GDM1 (cell line): ENCODE results near the gene ABCB1.
"Not testable (repeated sequence)": the region's sequence is repeated elsewhere in the genome, so short reads cannot be mapped to it uniquely, and the experiment has no call there.

Experiments used
- DNase-seq: peaks from one replicate; lab custom pipeline; 2025; lab: John Stamatoyannopoulos, UW

Gene ABCB1

DNA sequence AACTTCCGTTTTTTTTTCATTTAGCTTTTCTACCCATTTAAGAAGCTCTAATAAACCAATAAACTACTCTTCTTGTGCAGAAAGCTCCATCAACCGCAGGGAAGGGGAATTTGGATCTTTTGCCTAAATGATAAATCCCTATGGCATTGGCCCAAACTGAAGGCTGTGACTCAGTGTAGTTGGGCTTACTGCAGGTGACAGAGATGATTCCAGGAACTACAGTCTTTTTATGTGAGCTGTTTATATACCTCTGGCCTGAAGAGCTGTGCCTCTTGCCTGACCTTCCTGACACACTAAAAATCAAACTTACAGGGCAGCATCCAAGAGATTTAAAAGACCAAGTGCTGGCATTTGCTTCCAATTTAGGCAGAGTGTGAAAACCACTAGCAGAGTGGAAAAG, 25.2 kb downstream of the ABCB1 start:
- no peak for DNase-seq

- DNase-seq = no peak
Observed at GRCh38 chr7:87574630-87575029, 26.1 kb downstream of the ABCB1 start.

DNA sequence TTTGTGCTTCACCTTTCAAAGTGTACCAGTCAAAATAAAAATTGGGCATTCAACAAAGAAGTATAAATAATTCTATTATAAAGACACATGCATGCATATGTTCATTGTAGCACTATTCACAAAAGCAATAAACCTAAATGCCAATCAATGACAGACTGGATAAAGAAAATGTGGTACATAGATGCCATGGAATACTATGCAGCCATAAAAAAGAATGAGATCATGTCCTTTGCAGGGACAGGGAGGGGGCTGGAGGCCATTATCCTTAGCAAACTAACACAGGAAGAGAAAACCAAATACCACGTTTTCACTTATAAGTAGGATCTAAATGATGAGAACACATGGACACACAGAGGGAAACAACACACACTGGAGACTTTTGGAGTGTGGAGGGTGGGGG, 28.2 kb downstream of the ABCB1 start:
- DNase-seq = not testable (repeated sequence)

GRCh38 chr7:87570178-87570577, 30.5 kb downstream of the ABCB1 start:
- DNase-seq = no peak

DNA sequence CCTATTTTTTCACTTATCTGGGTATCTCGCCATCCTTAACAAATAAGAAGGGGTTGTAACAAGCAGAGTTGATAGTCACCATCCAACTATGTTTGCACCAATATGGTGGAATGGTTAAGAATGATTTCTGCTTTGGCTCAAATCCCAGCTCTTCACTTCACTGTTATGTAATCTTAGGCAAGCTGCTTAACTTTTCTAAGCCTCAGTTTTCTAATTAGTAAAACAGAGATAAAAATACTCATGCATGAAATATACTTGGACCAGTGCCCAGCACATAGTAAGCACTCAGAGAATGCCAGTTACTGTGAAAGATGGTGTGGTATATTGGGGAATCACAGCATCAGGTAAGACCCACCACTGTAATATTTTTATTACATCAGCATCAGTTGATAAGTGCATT, 33.6 kb downstream of the ABCB1 start:
- DNase-seq = no peak

- DNase-seq = no peak
Observed at GRCh38 chr7:87566311-87566900, 34.3 kb downstream of the ABCB1 start.

DNA sequence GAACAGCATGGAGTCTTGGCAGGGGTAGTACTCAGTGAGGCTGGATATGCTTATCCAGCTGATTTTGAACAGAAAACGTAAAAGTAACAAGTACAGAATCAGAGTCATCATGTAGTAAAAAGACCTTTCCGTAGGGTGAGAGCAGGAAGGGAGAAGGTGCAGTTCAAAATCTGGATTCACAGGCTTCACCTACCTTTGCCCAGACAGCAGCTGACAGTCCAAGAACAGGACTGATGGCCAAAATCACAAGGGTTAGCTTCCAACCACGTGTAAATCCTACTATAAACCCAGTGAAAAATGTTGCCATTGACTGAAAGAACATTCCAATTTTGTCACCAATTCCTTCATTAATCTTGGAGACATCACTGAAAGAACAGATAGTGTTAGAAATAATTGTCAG, 34.8 kb downstream of the ABCB1 start:
- DNase-seq = no peak

GRCh38 chr7:87564296-87564963, 36.3 kb downstream of the ABCB1 start:
- DNase-seq = no peak

DNA sequence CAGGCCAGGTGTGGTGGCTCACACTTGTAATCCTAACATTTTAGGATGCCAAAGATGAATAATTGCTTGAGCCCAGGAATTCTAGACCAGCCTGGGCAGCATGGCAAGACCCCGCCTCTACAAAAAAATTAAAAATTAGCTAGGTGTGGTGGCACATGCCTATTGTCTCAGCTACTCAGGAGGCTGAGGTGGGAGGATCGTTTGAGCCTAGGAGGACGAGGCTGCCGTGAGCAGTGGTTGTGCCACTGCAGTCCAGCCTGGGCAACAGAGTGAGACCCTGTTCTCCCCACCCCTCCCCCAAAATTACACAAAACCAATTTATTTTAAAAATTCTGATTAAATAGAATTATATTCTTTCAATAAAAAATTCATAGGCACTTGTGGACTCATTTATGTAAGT, 39.0 kb downstream of the ABCB1 start:
- no peak for DNase-seq

DNA sequence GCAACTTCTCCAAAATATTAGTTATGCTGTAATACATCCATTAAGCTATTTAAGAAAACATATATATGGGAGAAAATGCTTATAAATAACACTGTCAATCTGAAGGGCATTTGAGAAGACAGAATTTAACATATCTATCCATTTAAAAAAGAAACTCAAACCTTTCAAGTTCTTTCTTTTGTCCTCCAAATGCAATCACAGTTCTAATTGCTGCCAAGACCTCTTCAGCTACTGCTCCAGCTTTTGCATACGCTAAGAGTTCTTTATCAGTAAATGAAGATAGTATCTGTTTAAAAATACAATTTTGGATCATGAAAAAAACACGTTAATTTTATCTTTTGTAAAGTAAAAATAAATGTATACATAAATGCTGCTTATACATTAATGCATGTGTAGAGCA, 39.6 kb downstream of the ABCB1 start:
- no peak for DNase-seq

DNA sequence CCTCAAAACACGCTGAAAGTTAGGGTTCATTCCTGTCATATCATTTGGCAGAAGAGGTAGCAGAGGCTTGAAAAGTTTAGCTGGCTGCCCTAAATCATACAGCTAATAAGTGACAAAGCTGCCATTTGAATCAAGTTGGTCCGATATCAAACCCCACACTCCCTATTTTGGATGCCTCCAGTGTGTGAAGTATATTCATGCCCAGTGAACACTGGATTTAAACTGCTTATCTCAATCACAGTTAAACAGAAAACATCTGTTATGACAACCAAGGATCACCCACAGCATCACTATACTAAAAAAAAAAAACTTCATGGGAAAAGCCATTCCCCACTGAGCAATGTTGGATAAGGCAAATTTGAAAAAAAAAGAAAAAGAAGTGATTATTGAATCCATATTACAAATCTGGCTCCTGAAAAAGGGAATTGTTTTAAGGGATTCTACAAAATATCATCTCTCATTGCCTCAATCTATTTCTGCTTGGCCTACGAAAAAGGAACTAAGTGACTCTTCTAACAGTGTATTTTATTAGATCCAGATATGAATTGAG, 48.3 kb downstream of the ABCB1 start:
- no peak for DNase-seq

DNA sequence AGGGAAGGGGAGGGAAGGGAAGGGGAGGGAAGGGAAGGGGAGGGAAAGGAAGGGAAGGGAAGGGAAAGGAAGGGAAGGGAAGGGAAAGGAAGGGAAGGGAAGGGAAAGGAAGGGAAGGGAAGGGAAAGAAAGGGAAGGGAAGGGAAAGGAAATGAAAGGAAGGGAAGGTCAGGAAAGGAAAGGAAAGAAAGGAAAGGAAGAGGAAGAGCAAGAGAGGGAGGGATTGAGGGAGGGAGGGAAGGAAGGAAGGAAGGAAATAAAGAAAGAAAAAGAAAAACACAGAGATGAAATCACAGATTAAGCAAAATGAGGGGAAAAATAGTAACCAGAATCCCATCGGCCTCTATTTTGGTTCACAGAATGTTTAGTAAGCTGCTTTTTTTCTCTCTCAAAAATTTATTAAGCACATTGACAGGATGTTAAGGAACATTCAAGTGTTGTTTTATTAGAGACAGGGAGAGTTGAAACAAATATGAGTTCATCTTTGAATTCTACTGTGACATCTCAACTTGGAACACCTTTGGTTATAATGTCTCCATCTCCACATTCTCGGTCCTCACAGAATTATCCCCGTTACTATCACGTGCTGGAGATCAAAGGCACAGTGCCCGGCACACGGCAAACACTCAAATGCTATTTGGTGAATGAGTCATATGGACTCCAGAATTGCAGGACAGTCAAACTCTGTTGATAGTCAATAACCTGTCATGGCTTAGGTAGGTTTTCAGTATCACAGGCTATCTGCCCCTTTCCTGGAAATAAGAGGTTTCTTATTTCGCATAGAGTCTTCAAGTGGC, 52.4 kb downstream of the ABCB1 start:
- no peak for DNase-seq

- DNase-seq = no peak
Observed at GRCh38 chr7:87545760-87546159, 54.9 kb downstream of the ABCB1 start.

DNA sequence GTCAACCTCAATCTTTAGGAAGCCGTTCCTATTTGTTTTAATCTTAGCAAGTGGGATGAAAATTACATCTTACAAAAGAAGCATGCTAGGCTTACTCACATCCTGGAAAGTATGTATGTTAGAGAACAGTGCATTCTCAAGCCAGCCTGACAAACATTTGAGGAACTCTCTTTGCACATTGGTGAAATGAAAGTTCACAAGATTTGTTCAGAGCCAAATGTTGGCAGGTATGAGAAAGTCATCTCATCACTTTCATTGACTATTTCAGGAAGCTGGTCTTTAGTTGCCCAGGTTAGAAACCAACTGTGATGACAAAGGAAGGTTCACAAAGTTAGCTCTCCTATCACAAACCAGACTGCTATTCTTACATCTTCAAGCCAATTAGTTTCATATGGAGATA, 57.1 kb downstream of the ABCB1 start:
- no peak for DNase-seq

- DNase-seq = no peak
Observed at GRCh38 chr7:87541648-87542047, 59.0 kb downstream of the ABCB1 start.

GRCh38 chr7:87538052-87538451, 62.6 kb downstream of the ABCB1 start:
- no peak for DNase-seq

GRCh38 chr7:87534072-87534471, 66.6 kb downstream of the ABCB1 start:
- DNase-seq = no peak

DNA sequence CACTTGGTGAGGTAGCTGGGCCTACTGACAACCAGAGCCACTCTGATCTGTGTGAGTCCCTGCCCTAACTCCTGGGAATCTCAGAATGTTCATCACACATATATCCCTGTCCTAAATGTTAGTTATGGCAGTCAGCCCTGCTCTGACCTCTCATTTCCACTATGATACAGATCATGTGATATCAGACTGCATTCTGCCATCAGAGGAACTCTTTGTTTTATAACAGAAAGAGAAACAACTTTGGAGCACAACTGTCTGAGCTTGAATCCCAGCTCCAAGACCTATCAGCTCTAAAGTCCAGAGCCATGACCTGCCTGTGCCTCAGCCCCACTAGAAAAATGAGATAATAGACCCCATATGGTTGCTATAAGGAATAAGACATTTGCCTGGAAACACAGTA, 70.6 kb downstream of the ABCB1 start:
- DNase-seq = no peak

DNA sequence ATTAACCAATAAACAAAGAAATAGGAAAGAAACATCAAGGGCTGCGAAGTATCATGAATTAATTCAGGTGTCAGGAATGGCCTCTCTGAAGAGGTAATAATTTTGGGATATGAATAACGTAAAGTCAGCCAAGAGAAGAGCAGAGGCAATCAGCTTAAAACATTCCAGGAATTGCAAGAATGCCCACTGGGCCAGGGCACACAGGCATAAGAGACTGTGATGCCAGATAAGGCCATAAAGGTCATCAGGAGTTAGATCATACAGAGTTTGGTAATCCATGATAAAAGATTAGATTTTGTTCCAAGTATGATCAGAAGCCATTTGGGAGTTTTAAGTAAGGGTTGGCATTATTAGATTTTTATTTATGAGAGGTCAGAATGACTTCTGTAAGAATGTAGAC, 72.0 kb downstream of the ABCB1 start:
- DNase-seq = no peak

DNA sequence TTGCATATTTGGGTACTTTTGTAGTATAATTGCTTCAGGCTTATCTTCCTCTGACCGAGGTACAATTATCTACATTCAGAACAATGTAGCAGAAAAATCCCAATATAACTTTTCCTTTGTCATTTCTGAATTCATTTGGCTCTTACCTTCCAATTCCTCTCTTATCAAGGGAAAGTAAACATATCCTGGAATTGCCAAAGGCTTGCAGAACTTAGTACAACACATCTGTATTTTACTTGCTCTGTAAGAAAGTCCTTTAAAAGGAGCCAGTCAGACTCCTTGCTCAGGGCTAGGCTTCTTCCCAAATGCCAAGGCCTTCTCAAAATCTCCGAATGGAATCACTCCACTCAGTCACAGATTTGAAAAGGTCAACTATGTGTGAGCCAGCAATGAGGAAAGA, 81.9 kb downstream of the ABCB1 start:
- DNase-seq = no peak

- DNase-seq = no peak
Observed at GRCh38 chr7:87517891-87518290, 82.8 kb downstream of the ABCB1 start.

DNA sequence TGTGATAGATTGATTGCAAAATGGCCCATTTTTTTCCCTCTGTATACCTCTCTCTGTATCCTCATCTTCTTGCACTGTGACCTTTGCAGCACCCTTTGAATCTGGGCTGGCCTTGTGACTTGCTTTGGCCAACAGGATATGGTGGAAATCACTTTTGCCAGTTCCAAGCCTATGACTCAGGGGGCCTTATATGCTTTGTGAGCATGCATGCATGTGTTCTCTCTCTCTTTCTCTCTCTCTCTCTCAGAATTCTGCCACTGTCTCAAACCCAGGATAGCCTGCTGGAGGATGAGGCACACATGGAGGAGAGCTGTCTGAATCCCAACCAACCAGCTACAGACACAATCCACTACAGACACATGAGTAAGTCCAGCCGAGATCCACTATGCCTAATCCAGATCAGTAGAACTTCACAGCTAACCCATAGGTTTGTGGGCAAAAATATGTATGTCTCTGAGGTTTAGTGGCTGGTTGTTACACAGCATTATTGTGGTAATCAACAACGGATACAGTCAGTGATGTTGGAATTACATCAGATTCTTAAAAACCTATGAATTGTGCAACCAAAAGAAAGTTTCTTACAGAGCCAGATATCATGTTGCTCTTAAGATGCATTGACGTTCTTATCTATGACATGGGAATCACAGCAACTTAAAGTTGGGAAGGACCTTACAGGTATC, 83.4 kb downstream of the ABCB1 start:
- no peak for DNase-seq
